Hematopoietic multipotent progenitor cell treated with erythropoietin and hydrocortisone succinate and interleukin-3 and kit ligand, for 15 days (in vitro differentiated cells): Measurements from ENCODE around the gene ARHGAP6.

ENCODE experiments used
- DNase-seq: peaks from one replicate; pipeline ENCODE4 v3.0.0-alpha.2; 2015; ENCODE audit warnings: low spot score

The ARHGAP6 gene

GRCh38 chrX:11351375-11352295 lies 314.1 kb downstream of the ARHGAP6 start:
- DNase-seq, result no peak

DNA sequence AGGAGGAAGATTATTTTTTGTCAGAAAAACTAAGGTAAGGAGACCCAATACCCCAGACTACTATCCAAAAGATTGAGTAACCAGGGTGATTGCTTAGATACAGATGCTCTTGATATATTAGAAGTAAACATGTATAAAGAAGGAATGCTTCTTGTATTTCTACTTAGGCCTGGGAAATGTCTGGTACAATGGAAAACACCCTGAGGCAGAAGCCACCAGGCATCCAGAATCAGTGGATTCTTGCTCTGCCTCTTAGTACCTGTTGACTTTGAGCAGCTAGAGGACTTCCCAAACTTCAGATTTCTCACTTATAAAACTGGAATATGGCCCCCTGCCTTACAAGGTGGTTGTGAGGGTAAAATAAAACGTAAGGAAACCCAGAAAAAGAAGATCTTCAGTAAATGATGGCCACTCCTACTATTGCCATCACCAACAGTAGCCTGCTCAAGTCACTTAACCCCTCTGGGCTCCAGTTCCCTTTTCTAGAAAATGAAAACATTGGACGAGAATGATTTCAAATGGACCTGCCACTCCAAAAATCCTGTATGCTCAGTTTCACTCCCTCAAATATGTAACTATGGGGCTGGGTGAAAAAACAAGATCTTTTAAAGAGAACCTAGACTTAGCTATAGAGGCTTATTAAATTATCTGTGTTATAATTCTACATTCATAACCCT lies 315.9 kb downstream of the ARHGAP6 start:
- no peak for DNase-seq

- DNase-seq, result no peak
Measured at GRCh38 chrX:11349020-11349419, 316.7 kb downstream of the ARHGAP6 start.

DNA sequence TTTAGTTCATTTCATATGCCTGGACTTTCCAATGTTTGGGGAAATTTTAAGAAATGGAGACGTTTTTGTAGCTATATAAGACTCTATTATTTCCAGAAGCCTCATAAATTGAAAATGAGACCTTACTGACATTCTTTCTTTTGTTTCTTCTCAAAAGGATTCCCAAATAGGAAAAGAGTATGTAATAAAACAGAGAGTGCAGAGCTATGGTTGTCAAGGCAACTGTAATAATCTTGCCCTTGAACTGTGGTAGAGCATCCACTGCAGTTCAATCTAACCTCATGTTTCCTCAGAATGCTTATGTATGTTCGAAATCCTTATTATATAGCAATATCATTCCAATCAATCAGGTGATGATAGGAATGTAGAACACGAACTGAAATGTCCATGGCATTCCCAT lies 318.4 kb downstream of the ARHGAP6 start:
- no peak for DNase-seq

- no peak for DNase-seq
Measured at GRCh38 chrX:11346121-11346682, 319.5 kb downstream of the ARHGAP6 start.

GRCh38 chrX:11342673-11343072 lies 323.0 kb downstream of the ARHGAP6 start:
- DNase-seq, result no peak

DNA sequence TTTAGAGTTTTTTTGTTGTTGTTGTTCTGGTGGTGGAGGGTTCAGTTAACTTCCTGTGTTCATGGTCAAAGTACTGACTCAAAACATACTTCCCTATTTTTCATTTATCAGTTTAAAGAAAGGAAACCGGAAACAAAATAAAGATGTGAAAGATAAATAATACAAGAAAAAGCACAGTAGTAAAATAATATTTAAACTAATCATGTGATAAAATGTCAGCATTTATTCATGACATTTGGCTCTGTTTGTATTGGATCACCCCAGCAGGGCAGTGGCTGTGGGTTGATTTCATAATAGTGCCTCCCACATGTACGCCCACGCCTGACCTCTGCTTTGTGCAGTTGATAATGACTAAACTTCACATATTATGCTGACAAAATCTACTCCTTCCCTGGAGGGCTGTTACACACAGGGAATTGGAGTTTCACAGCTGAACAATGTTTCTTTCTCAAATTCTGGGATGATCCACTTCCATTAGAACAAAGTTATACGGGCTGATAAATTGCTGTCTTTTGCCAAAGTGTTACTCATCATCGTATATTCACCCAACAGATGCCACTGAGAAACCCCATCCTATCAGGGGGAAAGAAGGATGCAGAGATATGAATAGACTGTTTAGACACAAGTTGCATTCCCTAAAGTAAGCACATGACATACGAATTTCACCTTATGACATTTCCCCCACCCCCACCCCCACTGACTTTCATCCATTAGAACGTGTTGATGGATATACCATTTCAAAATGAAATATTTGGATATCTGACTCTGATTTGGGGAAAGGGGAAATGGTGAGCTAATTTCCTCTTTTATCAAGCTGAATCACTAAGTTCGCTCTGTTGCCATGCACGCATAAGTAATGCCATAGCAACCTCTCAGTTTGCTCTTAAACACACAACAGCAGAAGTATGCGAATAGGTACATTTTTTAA lies 324.2 kb downstream of the ARHGAP6 start:
- DNase-seq, result no peak

DNA sequence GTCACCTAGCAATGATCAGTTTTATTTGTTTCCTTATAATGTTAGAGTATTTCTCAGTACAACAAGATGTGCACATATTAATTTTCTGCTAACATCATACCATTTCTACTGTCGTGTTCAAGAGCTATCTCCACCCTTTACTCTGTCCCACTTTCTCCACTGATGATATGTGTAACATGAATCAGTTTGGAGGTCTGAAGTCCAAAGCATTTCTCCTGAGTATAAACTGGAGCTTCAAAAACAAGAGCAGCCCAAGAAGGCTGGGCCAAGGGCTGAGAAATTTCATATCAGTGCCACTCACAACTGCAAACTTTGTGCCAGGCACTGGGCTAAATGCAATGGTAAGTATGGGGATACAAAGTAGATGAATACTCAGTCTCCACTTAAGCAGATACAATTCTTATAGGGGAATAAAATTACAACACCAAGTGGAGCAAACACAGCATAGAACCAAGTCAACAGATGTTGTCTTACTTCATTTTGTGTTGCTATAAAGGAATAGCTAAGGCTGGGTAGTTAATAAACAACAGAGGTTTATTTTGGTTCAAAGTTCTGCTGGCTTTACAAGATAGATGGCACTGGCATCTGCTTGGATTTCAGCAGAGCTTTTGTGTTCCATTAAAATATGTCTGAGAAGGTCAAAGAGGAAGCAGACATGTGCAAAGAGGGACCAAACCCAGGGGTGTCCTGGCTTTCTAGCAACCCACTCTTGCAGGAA lies 328.3 kb downstream of the ARHGAP6 start:
- DNase-seq, result no peak

GRCh38 chrX:11336201-11336600 lies 329.5 kb downstream of the ARHGAP6 start:
- DNase-seq, result no peak

DNA sequence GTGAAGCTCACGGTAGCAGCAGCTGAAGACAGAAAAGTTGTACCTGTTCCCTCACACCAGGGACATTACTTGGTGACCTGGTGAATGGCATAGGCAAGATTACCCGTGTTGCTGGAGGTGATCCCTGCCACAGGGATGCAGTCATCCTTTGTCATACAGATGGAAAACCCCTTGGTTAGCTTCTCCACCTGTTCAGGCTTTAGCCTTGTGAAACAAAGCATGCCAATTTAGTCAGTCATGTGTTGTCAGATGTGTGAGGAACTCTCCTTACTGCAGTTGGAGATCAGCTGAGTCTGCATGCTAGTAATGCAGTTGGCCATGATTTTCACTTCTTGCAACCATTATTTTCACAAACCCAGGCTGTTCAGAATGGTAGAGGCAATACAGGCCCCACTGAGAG lies 331.6 kb downstream of the ARHGAP6 start:
- DNase-seq, result no peak

DNA sequence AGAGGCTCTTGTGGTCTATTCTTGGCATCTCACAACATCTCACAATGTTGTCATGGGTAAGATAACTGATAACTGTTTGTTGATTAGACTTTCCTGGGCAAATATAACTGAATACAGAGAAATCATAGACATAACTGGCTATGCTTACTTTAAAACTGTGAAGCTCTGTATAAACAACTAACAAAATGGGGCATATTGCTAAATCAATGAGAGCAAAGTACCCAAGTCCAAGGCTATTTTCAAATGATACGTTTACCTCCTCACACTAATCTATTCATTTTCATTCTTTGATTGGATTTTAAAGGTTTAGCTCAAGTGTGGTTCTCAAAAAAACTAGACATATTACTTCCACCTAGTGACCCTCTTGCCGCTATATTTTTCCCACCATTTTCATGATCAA lies 333.9 kb downstream of the ARHGAP6 start:
- no peak for DNase-seq

GRCh38 chrX:11329021-11329420 lies 336.7 kb downstream of the ARHGAP6 start:
- DNase-seq, result no peak

GRCh38 chrX:11328134-11328533 lies 337.6 kb downstream of the ARHGAP6 start:
- no peak for DNase-seq

GRCh38 chrX:11321986-11322385 lies 343.7 kb downstream of the ARHGAP6 start:
- DNase-seq, result no peak

DNA sequence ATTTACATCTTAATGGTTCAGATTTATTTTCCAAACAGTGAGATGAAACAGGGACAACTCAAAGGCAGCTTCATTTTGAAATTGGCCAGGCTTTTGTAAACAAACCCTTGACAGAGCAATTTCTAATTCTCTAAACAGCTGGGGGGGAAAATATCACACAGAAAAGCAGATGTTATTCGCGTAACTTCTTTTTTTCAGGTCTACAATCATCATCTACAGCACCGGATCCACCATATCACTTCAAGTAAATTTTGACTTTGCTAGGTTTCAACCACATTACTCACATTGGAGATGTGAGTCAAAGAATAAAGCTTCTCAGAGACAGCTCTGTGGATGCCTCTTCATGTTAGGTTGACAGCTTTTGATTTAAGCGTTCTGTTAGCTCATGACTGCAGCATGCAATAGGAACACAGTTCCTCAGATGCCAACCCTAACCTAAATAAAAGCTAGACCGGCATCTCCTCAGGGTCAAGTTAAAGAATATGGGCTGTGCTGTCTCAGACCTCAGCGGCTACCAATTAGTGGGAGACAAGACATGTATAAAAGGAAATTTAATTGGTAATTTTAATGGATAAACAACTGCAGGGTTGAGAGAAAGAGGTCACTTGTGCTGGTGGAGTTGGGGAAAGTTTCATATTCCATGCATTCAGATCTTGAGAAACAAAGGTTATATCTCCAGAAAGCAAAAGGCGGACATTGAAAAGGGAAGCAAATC lies 345.8 kb downstream of the ARHGAP6 start:
- no peak for DNase-seq

DNA sequence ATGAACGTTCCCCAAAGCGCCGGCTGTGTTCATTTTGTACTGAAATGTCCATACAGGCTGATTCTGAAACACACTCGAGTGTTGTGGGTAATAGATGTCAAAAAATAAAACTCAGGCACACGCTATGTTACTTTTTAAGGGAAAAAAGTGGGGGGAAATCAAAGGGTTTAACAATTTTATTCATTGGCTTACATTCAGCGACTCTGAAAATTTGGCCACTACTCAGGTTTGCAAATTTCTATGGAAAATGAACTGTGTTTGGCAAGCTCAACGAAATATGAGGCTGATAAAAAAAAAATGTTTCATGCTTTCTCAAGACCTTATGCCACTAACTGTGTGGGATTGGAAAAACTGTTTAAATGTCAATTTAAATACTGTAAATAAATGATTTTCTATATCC lies 354.0 kb downstream of the ARHGAP6 start:
- no peak for DNase-seq

DNA sequence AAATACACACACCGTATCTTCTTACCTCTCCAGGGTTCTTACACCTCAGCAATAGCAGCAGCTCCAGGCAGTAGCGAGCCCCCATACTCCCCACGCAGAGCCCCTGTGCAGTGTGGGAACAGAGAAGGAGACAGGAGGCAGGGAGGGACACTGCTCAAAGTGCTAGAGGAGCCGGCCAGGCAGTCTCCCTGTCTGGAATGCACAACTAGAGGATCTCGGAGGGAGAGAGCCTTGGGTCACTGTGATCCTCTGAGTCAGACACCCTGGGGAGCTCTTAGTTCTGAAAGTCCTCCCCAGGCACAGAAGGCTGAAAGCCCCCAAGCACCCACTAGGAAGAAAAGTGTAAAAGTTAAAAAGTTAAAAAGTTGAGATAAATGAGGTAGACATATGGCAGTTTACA lies 356.5 kb downstream of the ARHGAP6 start:
- DNase-seq, result no peak

DNA sequence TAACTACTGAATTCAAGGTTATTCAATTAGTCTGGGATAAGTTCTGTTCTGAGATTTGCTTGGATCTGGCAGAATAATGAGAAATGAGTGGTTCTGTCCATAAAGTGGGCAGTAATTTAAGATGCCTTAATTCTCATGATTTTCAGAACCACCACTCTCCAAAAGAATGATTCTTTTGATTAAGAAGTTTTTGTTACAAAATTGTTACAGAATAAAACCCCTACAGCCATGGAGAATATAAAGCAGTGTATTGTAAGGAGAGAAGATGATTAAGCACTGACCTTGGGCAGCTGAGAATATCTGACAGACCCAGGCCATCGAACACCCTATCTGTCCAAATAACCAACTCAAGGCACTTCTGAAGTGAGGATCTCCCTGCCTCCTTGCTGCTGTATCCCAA lies 360.1 kb downstream of the ARHGAP6 start:
- DNase-seq, result no peak

GRCh38 chrX:11304829-11305228 lies 360.9 kb downstream of the ARHGAP6 start:
- no peak for DNase-seq

- no peak for DNase-seq
Measured at GRCh38 chrX:11298600-11298999, 367.1 kb downstream of the ARHGAP6 start.

DNA sequence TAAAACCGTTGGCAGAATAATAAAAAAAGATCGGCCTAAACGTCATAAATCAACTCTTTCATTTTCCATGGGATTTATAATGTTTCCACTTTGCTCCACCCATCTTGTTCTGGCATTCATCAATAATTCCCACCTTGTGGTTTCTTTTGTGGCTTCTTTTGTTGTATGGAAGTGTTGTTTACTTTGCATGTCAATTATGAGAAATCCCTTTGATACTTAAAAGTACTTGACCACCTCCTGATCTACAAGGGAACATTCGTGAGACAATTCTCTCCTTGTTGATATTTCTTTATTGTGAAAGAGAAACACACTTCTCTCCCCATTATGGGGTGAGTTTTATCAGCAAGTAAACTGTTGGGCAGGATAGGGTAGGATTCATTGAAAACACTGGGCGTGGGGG lies 369.7 kb downstream of the ARHGAP6 start:
- no peak for DNase-seq
